ENCODE results near the gene MN1. TPM values are rescaled to one million over a fixed set of nuclear protein-coding genes. Genes with fewer than 3 reads are reported as not detected.

The MN1 gene
- total and polyA plus RNA-seq, 7 donors: 4.3 to 39.3 (median 17.6) TPM

DNA sequence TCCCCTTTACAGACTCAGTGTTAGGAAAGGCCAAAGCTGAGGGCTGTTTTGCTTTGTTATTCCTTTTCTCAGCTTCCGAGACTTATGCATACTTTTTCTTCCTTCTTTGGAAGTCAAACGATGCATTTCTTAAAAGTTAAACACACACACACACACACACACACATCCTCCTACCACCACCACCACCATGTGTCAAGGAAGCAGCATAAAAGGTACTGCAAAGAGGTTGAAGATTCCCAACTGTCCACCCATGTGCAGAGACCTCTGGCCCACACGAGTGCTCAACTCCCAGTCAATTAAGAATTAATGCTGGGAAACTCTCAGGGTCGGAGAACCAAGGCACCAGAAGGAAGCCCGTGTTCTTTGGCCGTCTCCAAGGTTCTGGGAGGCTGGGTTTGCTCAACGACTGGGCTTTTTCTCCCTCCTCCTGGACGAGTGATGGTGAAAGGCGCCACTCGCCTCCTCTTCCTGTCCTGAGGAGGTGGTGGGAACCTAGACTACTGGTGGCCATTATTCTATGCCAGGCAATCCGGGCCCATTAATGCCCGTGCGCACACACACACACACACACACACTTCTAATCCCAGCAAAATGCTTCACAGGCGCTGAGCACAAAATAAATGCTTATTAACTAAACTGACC lies 15.1 kb downstream of the MN1 start:
- H3K4me1 ChIP-seq: peaks cover 65% of the 10 kb centered on the region
- ATAC-seq (peak in 1 of 4 donors; percentile 16), DNase-seq (no peak)
- 37 to 62% (median 43%) methylated on average over 14 of the region's 14 CpGs for WGBS, 3 donors
- TF ChIP-seq, protein P1, sequence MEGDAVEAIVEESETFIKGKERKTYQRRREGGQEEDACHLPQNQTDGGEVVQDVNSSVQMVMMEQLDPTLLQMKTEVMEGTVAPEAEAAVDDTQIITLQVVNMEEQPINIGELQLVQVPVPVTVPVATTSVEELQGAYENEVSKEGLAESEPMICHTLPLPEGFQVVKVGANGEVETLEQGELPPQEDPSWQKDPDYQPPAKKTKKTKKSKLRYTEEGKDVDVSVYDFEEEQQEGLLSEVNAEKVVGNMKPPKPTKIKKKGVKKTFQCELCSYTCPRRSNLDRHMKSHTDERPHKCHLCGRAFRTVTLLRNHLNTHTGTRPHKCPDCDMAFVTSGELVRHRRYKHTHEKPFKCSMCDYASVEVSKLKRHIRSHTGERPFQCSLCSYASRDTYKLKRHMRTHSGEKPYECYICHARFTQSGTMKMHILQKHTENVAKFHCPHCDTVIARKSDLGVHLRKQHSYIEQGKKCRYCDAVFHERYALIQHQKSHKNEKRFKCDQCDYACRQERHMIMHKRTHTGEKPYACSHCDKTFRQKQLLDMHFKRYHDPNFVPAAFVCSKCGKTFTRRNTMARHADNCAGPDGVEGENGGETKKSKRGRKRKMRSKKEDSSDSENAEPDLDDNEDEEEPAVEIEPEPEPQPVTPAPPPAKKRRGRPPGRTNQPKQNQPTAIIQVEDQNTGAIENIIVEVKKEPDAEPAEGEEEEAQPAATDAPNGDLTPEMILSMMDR (IDR thresholded peaks at IDR 0.05): no peak
- H3K27ac ChIP-seq: peak overlapping the region; percentile 94
- no peaks in the 10 kb centered on the region for H3K27me3 ChIP-seq (ENCODE audit: insufficient read depth in 3 of 3, low read length in 2 of 3)
- no peaks in the 10 kb centered on the region for H3K36me3 ChIP-seq (ENCODE audit: insufficient read depth in 1 of 2, low read depth in 1 of 2)
- no peaks in the 10 kb centered on the region for H3K9me3 ChIP-seq
- intact Hi-C loops (cut with DNase I): no loop called here
- no peak overlapping the region for H3K4me3 ChIP-seq

GRCh38 chr22:27785831-27786230 lies 15.7 kb downstream of the MN1 start:
- peak overlapping the region; percentile 28 for H3K4me3 ChIP-seq
- intact Hi-C loops (cut with DNase I): no loop called here
- no peaks in the 10 kb centered on the region for H3K36me3 ChIP-seq (ENCODE audit: insufficient read depth in 1 of 2, low read depth in 1 of 2)
- H3K27ac ChIP-seq: peak overlapping the region; percentile 94
- 48 to 73% (median 51%) methylated on average over 12 of the region's 12 CpGs for WGBS, 3 donors
- H3K9me3 ChIP-seq: no peaks in the 10 kb centered on the region
- ATAC-seq (no peak), DNase-seq (no peak)
- peaks cover 59% of the 10 kb centered on the region for H3K4me1 ChIP-seq
- TF ChIP-seq, protein P1 (IDR thresholded peaks at IDR 0.05): no peak
- no peaks in the 10 kb centered on the region for H3K27me3 ChIP-seq (ENCODE audit: insufficient read depth in 3 of 3, low read length in 2 of 3)

DNA sequence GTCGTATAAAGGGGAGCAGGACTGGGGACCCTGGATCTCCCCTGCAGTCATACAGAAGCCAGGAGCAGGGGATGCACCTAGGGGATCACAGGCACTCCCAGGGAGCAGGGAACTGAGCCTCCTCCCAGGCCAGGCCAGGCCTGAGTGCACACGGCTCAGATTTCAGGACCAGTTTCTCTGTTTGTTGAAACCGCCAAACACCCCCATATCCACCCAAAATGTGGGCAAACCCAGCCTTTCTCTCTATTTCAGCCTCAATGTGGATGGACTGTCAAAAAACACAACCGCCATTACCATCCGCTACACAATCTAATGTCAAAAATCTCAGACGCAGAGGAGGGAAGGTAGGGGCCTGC lies 17.5 kb downstream of the MN1 start:
- intact Hi-C loops (cut with DNase I): loop anchor here in 1 of 2 donors (5.0 kb wide), 1 partner anchor 62 kb away; no protein-coding TSS in a partner anchor
- Histone ChIP-seq H3K27me3 (ENCODE audit: insufficient read depth in 3 of 3, low read length in 2 of 3) (no peaks in the 10 kb centered on the region), H3K27ac (peak overlapping the region; percentile 94), H3K9me3 (no peaks in the 10 kb centered on the region), H3K36me3 (ENCODE audit: insufficient read depth in 1 of 2, low read depth in 1 of 2) (no peaks in the 10 kb centered on the region), H3K4me1 (peaks cover 52% of the 10 kb centered on the region), H3K4me3 (peak overlapping the region; percentile 24)
- TF ChIP-seq, protein P1 (IDR thresholded peaks at IDR 0.05): no peak
- 62 to 78% (median 63%) methylated on average over 6 of the region's 6 CpGs for WGBS, 3 donors
- DNase-seq: no peak
- ATAC-seq: no peak

DNA sequence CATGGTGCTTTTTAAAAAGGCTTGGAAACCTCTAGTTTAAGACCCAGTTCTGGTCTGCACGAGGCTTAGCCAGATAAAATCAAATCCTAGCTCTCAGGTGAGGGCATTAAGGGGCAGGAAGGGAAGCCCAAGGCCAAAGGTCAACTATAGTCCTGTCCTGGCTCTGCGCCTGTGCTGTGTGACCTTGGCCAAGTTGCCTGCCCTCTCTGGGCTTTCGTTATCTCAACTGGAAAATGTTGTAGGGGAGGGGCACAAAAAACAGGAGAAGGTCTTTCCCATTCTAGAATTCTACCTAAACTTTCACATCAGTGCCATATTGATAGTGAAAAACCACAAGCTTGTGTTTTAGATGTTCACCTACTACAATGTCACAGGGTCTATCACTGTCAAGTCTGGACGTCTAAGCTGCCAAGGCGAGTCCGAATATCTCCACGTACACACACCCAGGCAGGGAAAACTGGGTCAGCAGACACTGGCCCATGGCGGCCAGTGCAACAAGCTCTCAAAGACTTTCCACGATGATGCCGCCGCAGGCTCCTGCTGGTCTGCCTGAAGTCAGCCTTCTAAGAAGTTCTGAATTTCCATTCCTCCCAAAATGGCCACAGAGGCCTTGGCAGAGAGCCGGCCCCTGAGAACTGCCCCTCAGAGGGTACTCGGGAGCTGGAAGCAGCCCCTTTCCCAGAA lies 18.0 kb downstream of the MN1 start:
- DNase-seq (no peak), ATAC-seq (peak in 2 of 4 donors; percentile 16 to 17)
- Histone ChIP-seq H3K4me3 (peak overlapping the region; percentile 24), H3K27ac (peak overlapping the region; percentile 94), H3K36me3 (ENCODE audit: insufficient read depth in 1 of 2, low read depth in 1 of 2) (no peaks in the 10 kb centered on the region), H3K9me3 (no peaks in the 10 kb centered on the region), H3K27me3 (ENCODE audit: insufficient read depth in 3 of 3, low read length in 2 of 3) (no peaks in the 10 kb centered on the region), H3K4me1 (peaks cover 51% of the 10 kb centered on the region)
- intact Hi-C loops (cut with DNase I): loop anchor here in 1 of 2 donors (5.0 kb wide), 1 partner anchor 61 kb away; no protein-coding TSS in a partner anchor
- WGBS, 3 donors: 49 to 78% (median 53%) methylated on average over 13 of the region's 13 CpGs
- TF ChIP-seq, protein P1 (IDR thresholded peaks at IDR 0.05): no peak
